Coronary artery (tissue), 2 donors: Measurements from ENCODE around the gene LGALS9.

ENCODE experiments used
- DNase-seq: peaks from one replicate; pipeline ENCODE4 v3.0.0-alpha.2; 2017; ENCODE audit warnings: low spot score
- H3K27ac ChIP-seq, 2 donors: fragments of 200-600 bp; sonication (generic); one replicate each; pipeline ENCODE4 v1.5.1; 2016 to 2019
- H3K4me3 ChIP-seq: fragments of 200-600 bp; sonication (generic); 2 replicates; pipeline ENCODE4 v1.5.1; 2016; ENCODE audit warnings: mild to moderate bottlenecking, moderate library complexity
- TF ChIP-seq, protein P1 (sequence below): fragments of 200-600 bp; sonication (generic); IDR thresholded peaks from one replicate; pipeline ENCODE4 v1.5.1; 2019; ENCODE audit warnings: antibody characterized with exemption

The LGALS9 gene

GRCh38 chr17:27610304-27610677, 20.7 kb upstream of the LGALS9 start:
- Histone ChIP-seq H3K4me3 (no peak overlapping the region), H3K27ac (no peak overlapping the region)
- TF ChIP-seq, protein P1, sequence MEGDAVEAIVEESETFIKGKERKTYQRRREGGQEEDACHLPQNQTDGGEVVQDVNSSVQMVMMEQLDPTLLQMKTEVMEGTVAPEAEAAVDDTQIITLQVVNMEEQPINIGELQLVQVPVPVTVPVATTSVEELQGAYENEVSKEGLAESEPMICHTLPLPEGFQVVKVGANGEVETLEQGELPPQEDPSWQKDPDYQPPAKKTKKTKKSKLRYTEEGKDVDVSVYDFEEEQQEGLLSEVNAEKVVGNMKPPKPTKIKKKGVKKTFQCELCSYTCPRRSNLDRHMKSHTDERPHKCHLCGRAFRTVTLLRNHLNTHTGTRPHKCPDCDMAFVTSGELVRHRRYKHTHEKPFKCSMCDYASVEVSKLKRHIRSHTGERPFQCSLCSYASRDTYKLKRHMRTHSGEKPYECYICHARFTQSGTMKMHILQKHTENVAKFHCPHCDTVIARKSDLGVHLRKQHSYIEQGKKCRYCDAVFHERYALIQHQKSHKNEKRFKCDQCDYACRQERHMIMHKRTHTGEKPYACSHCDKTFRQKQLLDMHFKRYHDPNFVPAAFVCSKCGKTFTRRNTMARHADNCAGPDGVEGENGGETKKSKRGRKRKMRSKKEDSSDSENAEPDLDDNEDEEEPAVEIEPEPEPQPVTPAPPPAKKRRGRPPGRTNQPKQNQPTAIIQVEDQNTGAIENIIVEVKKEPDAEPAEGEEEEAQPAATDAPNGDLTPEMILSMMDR = no peak
- DNase-seq = no peak

DNA sequence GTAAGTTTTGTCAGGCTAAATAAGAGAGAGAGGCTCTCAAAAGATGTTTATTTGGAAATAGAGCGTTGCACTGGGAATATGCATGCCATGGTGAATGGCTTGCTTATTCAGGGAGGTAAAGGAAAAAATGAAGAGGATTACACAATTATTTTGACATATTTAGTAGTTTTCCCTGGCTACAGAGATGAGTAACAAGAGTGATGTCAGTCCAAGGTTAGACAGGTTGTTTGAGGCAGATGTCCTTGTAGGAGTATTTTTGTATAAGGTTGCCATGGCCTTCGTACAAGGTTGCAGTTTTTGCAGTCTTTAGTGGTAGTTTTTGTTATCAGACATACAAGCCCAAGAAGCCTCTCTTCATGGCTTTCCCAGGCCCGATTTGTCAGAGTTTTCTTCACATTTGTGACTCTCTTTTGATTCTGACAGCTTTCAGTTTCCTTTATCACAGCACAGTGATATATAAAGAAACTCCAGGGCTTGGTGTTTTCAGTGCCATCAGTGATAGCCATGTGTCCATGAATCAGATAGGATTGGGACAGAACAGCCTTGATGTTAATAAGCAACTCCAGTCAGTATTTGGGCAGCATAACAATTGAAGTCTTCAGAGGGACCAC, 18.7 kb upstream of the LGALS9 start:
- no peak for DNase-seq
- TF ChIP-seq, protein P1 = no peak
- no peak overlapping the region for H3K27ac ChIP-seq
- no peak overlapping the region for H3K4me3 ChIP-seq

DNA sequence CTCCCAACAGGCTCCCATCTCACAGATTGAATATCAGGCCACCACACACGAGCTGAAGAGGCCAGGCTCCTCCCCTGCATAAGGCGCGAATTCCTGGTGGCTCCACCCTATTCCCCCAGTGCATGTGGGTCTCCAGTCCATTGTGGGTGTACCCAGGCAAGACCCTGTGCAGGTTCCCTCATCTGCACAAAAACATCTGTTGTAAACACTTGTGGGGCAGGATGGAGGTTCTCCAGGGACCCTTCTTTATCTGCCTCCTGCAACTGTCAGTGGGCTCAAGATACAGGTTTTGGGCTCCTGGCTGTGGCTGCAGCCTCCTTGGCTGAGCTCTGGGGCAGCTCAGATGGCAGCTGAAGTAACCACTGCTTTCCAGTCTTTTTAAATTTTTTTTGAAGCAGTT, 17.6 kb upstream of the LGALS9 start:
- no peak for DNase-seq
- H3K27ac ChIP-seq = no peak overlapping the region
- TF ChIP-seq, protein P1 = no peak
- no peak overlapping the region for H3K4me3 ChIP-seq

DNA sequence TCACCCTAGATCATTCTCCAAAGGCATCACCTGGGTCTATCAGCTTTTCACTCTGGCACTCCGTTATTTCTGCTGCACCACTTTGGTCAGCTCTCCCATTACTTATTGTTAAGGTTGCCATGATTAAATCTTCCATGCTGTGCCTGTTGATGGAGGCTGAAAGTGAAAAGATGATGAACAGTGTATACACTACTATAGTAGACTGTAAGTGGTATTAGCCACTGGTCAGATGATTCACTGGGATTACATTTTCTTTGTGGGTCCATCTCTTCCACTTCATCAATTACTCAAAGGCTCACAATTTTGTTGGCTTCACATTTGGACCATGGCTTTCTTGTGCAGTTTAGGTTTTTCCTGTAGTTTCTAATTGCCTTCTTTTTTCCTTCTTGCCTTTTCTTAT, 15.9 kb upstream of the LGALS9 start:
- no peak overlapping the region for H3K27ac ChIP-seq
- no peak overlapping the region for H3K4me3 ChIP-seq
- no peak for DNase-seq
- TF ChIP-seq, protein P1 = no peak

DNA sequence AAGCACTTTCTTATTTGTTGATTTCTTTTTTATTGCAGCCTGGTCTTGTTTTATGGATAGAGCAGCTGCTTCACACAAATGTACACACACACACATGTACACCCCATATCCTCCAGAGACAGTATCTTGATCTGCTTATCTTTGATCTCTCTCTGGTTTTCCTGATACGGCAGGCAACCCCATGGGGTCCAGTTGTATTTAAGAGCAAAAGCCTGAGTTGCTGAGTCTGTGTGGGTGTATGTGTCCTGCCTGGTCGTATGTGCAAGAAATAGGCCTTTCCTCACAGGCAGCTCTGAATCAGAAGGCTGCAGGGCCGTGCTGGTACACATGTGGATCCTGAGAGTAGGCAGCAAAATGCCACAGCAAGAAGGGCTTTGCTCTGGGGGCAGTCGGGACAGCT, 14.6 kb upstream of the LGALS9 start:
- no peak overlapping the region for H3K4me3 ChIP-seq
- DNase-seq = no peak
- H3K27ac ChIP-seq = no peak overlapping the region
- TF ChIP-seq, protein P1 = no peak

GRCh38 chr17:27618417-27618816, 12.6 kb upstream of the LGALS9 start:
- TF ChIP-seq, protein P1 = no peak
- H3K4me3 ChIP-seq = no peak overlapping the region
- no peak for DNase-seq
- H3K27ac ChIP-seq = no peak overlapping the region

DNA sequence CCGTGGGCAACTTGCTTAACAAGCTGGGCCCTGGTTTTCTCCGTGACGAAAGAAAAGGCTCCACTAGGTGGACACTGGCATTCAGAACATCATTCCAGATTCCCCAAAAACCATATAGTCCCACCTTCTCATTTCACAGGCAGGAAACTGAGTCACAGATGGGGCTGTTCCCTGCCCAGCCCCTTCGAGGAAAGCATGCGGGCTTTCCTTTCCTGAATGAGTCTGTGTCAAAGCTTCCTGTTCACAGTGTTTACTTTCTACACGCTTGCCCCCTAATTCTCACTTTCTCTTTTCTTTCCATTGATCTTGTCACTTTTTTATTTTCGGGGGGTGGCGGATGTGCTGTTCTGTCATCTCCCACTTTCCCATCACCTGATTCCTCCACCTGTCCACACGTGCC, 10.3 kb upstream of the LGALS9 start:
- DNase-seq = no peak
- no peak overlapping the region for H3K27ac ChIP-seq
- no peak overlapping the region for H3K4me3 ChIP-seq
- TF ChIP-seq, protein P1 = no peak
